Heart left ventricle (tissue), 13 donors: ENCODE results near the gene ADGRB2.

Experiments used
- CTCF ChIP-seq, 12 donors: fragments of 200-600 bp; sonication (generic) in 4 of 12; IDR thresholded peaks; one replicate each; pipeline versions ENCODE4 v1.5.0 to v1.8.0; 2018 to 2022; ENCODE audit warnings: antibody characterized with exemption in 12 of 12, mild to moderate bottlenecking in 5 of 12
- POLR2A ChIP-seq, 2 donors: fragments of 450-650 bp; IDR thresholded peaks; one replicate each; pipeline ENCODE4 v1.6.1; 2017; ENCODE audit warnings: antibody characterized with exemption in 2 of 2, mild to moderate bottlenecking in 2 of 2, moderate library complexity in 2 of 2
- donor health status: ischemic (EF 13 %, LVEDD 7.1; RV severe dilation, severe dysfunction).
- donor health status: DM: no; HTN: yes; CAD: no.
- donor health status: DM: no; HTN: no; CAD: no.
- donor health status: ischemic (EF 25% LVEDD 6.9; RV normal size, moderate dysfunction).
- donor health status: ischemic (EF 25% LVEDD 5.7; RV mildly dilated, moderate dysfunction).
- donor health status: ischemic (EF 35%, LVEDD 5.7; RV mildly dilated, moderate dysfunction).
- donor health status: nonischemic (EF 11% LVEDD 7.7; RV severe dilation, severe dysfunction).
- donor health status: DM: yes; HTN: yes; CAD: no.
- donor health status: PGD.
- donor health status: ischemic (EF 29% LVEDD 5.4; RV normal size, mild dysfunction).
- donor health status: nonischemic (EF 23%, LVEDD 6.1; RV moderate dilation, normal function).

DNA sequence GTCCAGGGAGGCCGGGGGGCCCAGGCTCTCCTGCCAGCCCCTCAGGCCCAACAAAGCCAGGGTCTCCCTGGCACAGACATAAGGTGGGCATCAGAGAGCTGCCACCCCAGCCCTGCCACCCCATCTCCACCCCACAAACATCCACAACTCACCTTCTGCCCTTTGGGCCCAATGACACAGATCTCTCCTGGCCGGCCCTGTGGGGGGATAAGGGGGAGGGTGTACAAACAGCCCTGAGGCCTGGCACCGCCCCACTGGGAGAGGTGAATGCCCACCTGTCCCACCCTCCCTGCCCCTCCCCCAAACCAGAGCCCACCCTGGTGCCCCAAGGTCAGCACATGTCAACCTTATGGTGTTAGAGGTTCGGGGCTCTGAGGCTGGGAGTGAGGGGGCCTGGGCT, 72.7 kb downstream of the ADGRB2 start:
- no peak for TF ChIP-seq CTCF (IDR thresholded peaks at IDR 0.05)
- TF ChIP-seq POLR2A (IDR thresholded peaks at IDR 0.05): no peak
